ENCODE measurements around the gene PSTPIP2. TPM values are rescaled to one million over a fixed set of nuclear protein-coding genes. Genes with fewer than 3 reads are reported as not detected.

Gene PSTPIP2
- total and polyA plus RNA-seq, 2 of the 4 experiments (the other 2 are of a cell fraction), result 10.4 to 12.4 TPM

GRCh38 chr18:46110406-46110805 is 38.3 kb upstream of the PSTPIP2 start:
- Histone ChIP-seq H3K9ac (ENCODE audit: low read depth, low read length) (no peak overlapping the region), H4K8ac (ENCODE audit: low read depth in 2 of 2, low read length in 2 of 2) (no peak overlapping the region), H3K36me3 (ENCODE audit: control insufficient read depth, insufficient read depth, low read length) (peaks cover 9% of the 10 kb centered on the region), H3K4me1 (ENCODE audit: control insufficient read depth, insufficient read depth, low read length) (no peaks in the 10 kb centered on the region), H2BK20ac (ENCODE audit: low read depth, low read length) (no peak overlapping the region), H3K9me1 (ENCODE audit: insufficient read depth, low read length) (peaks cover 6% of the 10 kb centered on the region; the same call in 1 of the 2 replicates), H2AK9ac (replicated peaks; ENCODE audit: low read depth, low read length, poor library complexity) (no peak overlapping the region), H4K91ac (ENCODE audit: insufficient read depth, low read depth, low read length) (no peak overlapping the region), H2BK5ac (ENCODE audit: low read depth, low read length, poor library complexity, severe bottlenecking) (no peak overlapping the region), H2BK15ac (ENCODE audit: low read depth, low read length) (no peak overlapping the region), H3K27me3 (ENCODE audit: control insufficient read depth, insufficient read depth, low read length) (no peaks in the 10 kb centered on the region), H3K4me3 (ENCODE audit: insufficient read depth, low read depth, low read length) (no peak overlapping the region), H3K4me2 (ENCODE audit: low read depth, low read length) (no peak overlapping the region), H2AFZ (replicated peaks; ENCODE audit: low read length, poor library complexity) (no peak overlapping the region), H3K56ac (ENCODE audit: extremely low read depth, insufficient read depth, low read length) (no peak overlapping the region), H2BK120ac (ENCODE audit: low read depth, low read length) (no peak overlapping the region), H2AK5ac (ENCODE audit: low read depth, low read length) (no peak overlapping the region), H3K27ac (ENCODE audit: insufficient read depth, low read length) (no peak overlapping the region), H3K14ac (replicated peaks; ENCODE audit: low read depth, low read length) (no peak overlapping the region), H4K20me1 (ENCODE audit: insufficient read depth, low read length) (no peaks in the 10 kb centered on the region), H3K9me3 (ENCODE audit: control insufficient read depth, insufficient read depth, low read length) (no peaks in the 10 kb centered on the region), H4K5ac (ENCODE audit: low read depth, low read length) (no peak overlapping the region), H3K79me1 (ENCODE audit: low read depth in 1 of 2, low read length in 2 of 2) (peaks cover 15 to 17% of the 10 kb centered on the region in 2 experiments), H3K23ac (ENCODE audit: low read depth, low read length) (no peak overlapping the region), H3K4ac (ENCODE audit: low read depth, low read length) (no peak overlapping the region), H3K18ac (ENCODE audit: low read depth, low read length) (no peak overlapping the region)
- ChIA-PET POLR2A (ENCODE audit: unreplicated experiment) (interaction anchor here (0.6 kb wide), 1 partner anchor 1108 kb away, joined by 6 read pairs; no protein-coding TSS in a partner anchor), CTCF (interaction anchor here (0.7 kb wide), 1 partner anchor 461 kb away, joined by 3 read pairs; no protein-coding TSS in a partner anchor)
- no CpG with 5 or more reads among the region's 3 CpGs for WGBS, 2 experiments (ENCODE audit: extremely low coverage in 2 of 2, insufficient read length in 1 of 2)
- DNase-seq (no peak), ATAC-seq (ENCODE audit: low read depth) (no peak)
- BruUV-seq (replicated peaks), result no TSS peak
- intact Hi-C loops (cut with micrococcal nuclease) (no loop called here), dilution Hi-C loops (cut with HindIII; ENCODE audit: low sequenced_read_pairs, unreplicated experiment) (no loop called here), in situ Hi-C loops (cut with MboI; ENCODE audit: low sequenced_read_pairs) (no loop called here)
- no peak for TF ChIP-seq RCOR1 (IDR thresholded peaks at IDR 0.05; ENCODE audit: insufficient replicate concordance, low read length)

Data from IMR-90 (cell line).